ENCODE measurements around the gene CEP135. TPM values are rescaled to one million over a fixed set of nuclear protein-coding genes. Genes with fewer than 3 reads are reported as not detected.

CEP135 gene
- polyA plus RNA-seq, 3 donors, result 4.0 to 5.1 (median 4.6) TPM

DNA sequence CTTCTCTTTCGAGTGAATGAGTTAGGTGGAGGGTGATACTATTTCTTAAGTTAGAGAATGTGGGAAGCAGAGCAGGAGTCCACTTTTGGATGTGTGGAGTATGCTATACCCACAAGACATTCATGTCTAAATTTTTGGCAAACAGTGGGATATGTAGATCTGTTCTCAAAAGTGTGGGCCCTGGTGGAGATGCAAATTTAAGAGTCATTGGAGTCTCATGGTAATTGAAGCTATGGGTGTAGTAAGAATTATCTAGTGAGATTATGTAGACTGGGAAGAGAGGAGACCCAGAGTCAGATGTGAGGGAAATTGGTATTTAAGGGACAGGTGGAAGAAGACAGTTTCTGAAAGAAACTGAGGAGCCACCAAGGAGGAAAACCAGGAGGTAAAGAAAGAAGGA is 7.0 kb downstream of the CEP135 start:
- Mint-ChIP-seq H3K27me3 (ENCODE audit: low read depth in 3 of 3) (no peaks in the 10 kb centered on the region), H3K36me3 (peaks cover 64 to 80% of the 10 kb centered on the region in 2 donors), H3K9me3 (no peaks in the 10 kb centered on the region), H3K4me3 (no peak overlapping the region), H3K27ac (peak overlapping the region in 2 of 7 donors; percentile 5 to 44), H3K4me1 (peaks cover 2% of the 10 kb centered on the region)
- no peak overlapping the region for H3K9ac ChIP-seq (ENCODE audit: insufficient read depth, low read length, poor library complexity, severe bottlenecking)
- H3K9me3 ChIP-seq (replicated peaks in 1 of 2; ENCODE audit: control insufficient read depth in 1 of 2, insufficient read depth in 1 of 2, low read length in 2 of 2), result no peaks in the 10 kb centered on the region
- H4K20me1 ChIP-seq (ENCODE audit: insufficient read depth, low read length), result no peaks in the 10 kb centered on the region
- H3K4me2 ChIP-seq (replicated peaks; ENCODE audit: extremely low read depth, low read length, poor library complexity, severe bottlenecking), result no peak overlapping the region
- H3K79me2 ChIP-seq (ENCODE audit: insufficient read depth, low read length), result peaks cover 22% of the 10 kb centered on the region
- no peak overlapping the region for H3K4me3 ChIP-seq (replicated peaks in 1 of 3; ENCODE audit: low read depth in 2 of 3, low read length in 3 of 3)
- no peaks in the 10 kb centered on the region for H3K27me3 ChIP-seq (ENCODE audit: control insufficient read depth in 2 of 2, insufficient read depth in 2 of 2, low read length in 2 of 2)
- no CpG with 5 or more reads among the region's 1 CpG for WGBS (ENCODE audit: insufficient coverage)
- intact Hi-C loops (cut with micrococcal nuclease), result no loop called here
- no peak overlapping the region for H3K27ac ChIP-seq (ENCODE audit: low read depth in 1 of 2, low read length in 2 of 2)
- H3K4me1 ChIP-seq (ENCODE audit: control insufficient read depth in 1 of 2, insufficient read depth in 2 of 2, low read length in 2 of 2), result peaks cover 0 to 4% of the 10 kb centered on the region in 2 donors
- H2AFZ ChIP-seq (ENCODE audit: insufficient read depth, low read depth, low read length, poor library complexity, severe bottlenecking), result no peak overlapping the region
- peaks cover 66 to 84% of the 10 kb centered on the region in 2 donors for H3K36me3 ChIP-seq (replicated peaks in 1 of 2; ENCODE audit: control insufficient read depth in 1 of 2, insufficient read depth in 2 of 2, low read length in 2 of 2)
- TF ChIP-seq, protein P1, sequence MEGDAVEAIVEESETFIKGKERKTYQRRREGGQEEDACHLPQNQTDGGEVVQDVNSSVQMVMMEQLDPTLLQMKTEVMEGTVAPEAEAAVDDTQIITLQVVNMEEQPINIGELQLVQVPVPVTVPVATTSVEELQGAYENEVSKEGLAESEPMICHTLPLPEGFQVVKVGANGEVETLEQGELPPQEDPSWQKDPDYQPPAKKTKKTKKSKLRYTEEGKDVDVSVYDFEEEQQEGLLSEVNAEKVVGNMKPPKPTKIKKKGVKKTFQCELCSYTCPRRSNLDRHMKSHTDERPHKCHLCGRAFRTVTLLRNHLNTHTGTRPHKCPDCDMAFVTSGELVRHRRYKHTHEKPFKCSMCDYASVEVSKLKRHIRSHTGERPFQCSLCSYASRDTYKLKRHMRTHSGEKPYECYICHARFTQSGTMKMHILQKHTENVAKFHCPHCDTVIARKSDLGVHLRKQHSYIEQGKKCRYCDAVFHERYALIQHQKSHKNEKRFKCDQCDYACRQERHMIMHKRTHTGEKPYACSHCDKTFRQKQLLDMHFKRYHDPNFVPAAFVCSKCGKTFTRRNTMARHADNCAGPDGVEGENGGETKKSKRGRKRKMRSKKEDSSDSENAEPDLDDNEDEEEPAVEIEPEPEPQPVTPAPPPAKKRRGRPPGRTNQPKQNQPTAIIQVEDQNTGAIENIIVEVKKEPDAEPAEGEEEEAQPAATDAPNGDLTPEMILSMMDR (IDR thresholded peaks at IDR 0.05), result no peak
- DNase-seq, result no peak

DNA sequence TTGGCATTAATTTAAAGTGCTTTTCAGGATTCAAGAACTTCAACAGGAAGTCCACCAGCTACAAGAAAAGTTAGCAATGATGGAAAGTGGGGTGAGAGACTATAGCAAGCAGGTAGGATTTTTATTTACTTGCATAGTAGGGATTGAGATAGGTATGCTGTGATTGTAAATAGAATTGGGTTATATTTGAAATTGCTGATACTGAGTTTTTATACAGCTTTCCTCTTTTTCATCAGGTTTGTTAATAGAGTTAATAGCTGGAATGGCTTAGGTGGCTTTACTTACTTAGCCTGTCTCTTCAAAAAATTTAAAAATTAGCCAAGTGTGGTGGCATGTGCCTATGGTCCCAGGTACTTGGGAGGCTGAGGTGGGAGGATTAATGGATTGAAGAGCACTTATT is 10.9 kb downstream of the CEP135 start:
- H2AFZ ChIP-seq (ENCODE audit: insufficient read depth, low read depth, low read length, poor library complexity, severe bottlenecking), result no peak overlapping the region
- H3K4me3 ChIP-seq (replicated peaks in 1 of 3; ENCODE audit: low read depth in 2 of 3, low read length in 3 of 3), result no peak overlapping the region
- no peaks in the 10 kb centered on the region for H3K27me3 ChIP-seq (ENCODE audit: control insufficient read depth in 2 of 2, insufficient read depth in 2 of 2, low read length in 2 of 2)
- Mint-ChIP-seq H3K36me3 (peaks cover 72 to 94% of the 10 kb centered on the region in 2 donors), H3K27ac (no peak overlapping the region), H3K27me3 (ENCODE audit: low read depth in 3 of 3) (no peaks in the 10 kb centered on the region), H3K9me3 (no peaks in the 10 kb centered on the region), H3K4me3 (no peak overlapping the region), H3K4me1 (no peaks in the 10 kb centered on the region)
- no peak overlapping the region for H3K4me2 ChIP-seq (replicated peaks; ENCODE audit: extremely low read depth, low read length, poor library complexity, severe bottlenecking)
- no peak for DNase-seq
- peaks cover 69 to 86% of the 10 kb centered on the region in 2 donors for H3K36me3 ChIP-seq (replicated peaks in 1 of 2; ENCODE audit: control insufficient read depth in 1 of 2, insufficient read depth in 2 of 2, low read length in 2 of 2)
- no peak overlapping the region for H3K27ac ChIP-seq (ENCODE audit: low read depth in 1 of 2, low read length in 2 of 2)
- no peaks in the 10 kb centered on the region for H3K4me1 ChIP-seq (ENCODE audit: control insufficient read depth in 1 of 2, insufficient read depth in 2 of 2, low read length in 2 of 2)
- TF ChIP-seq, protein P1 (IDR thresholded peaks at IDR 0.05), result no peak
- H3K9me3 ChIP-seq (replicated peaks in 1 of 2; ENCODE audit: control insufficient read depth in 1 of 2, insufficient read depth in 1 of 2, low read length in 2 of 2), result no peaks in the 10 kb centered on the region
- no peaks in the 10 kb centered on the region for H4K20me1 ChIP-seq (ENCODE audit: insufficient read depth, low read length)
- H3K79me2 ChIP-seq (ENCODE audit: insufficient read depth, low read length), result no peaks in the 10 kb centered on the region
- intact Hi-C loops (cut with micrococcal nuclease), result no loop called here
- no peak overlapping the region for H3K9ac ChIP-seq (ENCODE audit: insufficient read depth, low read length, poor library complexity, severe bottlenecking)
